NOMO-1 treated with dmso at 0.1 percent for 144 hours (cell line): ENCODE measurements around the gene OR2A42.
"Not testable (repeated sequence)": the region's sequence is repeated elsewhere in the genome, so short reads cannot be mapped to it uniquely, and the experiment has no call there.

ENCODE experiments used
- DNase-seq: peaks from one replicate; lab custom pipeline; 2025; ENCODE audit not compliant: unreplicated experiment; lab: John Stamatoyannopoulos, UW

Gene OR2A42

GRCh38 chr7:144226866-144227265 is 12.5 kb downstream of the OR2A42 start:
- not testable (repeated sequence) for DNase-seq

DNA sequence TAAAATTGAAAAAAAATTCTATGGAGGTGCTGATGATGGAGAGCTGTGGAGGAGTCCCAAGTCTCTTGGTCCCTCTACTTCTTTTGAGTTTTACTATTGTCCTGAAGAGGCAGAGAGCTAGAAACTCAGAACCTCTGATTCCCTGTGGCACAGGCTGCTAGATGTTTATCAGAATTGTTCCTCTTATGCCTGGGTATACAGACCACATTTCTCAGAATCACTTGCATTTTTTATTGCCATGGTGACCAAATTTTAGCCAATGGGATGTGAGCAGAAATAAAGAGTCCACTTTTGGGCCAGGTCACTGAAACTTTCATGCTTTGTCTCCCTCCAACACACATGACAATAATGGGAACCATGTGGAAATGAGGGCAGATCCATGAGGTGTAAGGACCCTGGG is 15.7 kb downstream of the OR2A42 start:
- not testable (repeated sequence) for DNase-seq

DNA sequence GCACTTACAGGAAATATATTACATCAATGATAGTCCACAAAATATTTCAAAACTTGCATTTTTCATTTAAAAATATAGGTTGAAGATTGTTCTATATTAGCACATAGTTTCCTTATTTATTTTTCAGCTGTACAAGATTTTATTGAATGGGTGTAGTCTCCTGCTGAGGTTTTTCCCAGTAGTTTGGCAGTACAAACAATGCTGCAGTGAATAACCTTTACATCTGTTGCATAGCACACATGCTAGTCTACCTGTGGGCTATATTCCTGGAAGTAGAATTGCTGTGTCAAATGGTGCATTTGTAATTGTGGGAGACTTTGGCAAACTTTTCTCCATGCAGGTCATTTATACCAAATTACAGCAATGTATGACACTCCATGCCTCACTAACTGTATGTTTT is 18.9 kb downstream of the OR2A42 start:
- DNase-seq: not testable (repeated sequence)

DNA sequence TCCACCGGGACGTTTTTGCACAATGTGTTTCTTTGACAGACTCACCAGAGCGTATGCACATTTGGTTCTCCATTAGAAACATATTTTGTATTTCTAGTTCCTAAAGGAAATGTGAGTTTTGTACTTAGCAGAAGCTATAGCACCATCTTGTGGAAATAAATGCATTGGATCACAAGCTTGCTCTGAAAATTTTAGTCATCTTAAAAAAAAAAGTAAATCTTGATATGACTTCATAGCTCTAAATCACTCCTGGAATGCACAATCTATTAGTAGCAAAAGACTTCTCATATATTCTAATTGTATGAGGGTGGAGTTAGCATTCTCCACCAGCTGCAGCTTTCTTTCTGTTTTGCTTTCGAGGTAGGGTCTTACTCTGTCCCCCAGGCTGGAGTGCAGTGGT is 20.3 kb downstream of the OR2A42 start:
- not testable (repeated sequence) for DNase-seq

DNA sequence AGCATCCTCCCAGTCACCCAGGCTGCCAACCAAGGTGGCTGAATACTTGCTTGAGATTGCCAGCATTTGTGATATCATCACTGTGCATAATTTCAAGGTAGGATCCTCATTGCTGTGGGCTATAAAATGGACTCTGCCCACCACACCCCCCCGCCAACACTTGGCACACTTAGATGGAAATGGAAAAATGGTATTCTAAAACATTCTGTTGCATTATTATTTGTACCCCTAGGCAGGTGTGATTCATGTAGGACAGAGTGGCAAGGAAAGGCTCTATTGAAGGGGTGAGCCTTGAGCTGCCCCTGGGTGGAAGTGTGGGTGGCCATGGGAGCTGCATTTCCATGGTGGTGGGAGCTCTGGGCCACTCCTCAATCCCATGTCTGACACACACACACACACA is 20.8 kb downstream of the OR2A42 start:
- DNase-seq: not testable (repeated sequence)

DNA sequence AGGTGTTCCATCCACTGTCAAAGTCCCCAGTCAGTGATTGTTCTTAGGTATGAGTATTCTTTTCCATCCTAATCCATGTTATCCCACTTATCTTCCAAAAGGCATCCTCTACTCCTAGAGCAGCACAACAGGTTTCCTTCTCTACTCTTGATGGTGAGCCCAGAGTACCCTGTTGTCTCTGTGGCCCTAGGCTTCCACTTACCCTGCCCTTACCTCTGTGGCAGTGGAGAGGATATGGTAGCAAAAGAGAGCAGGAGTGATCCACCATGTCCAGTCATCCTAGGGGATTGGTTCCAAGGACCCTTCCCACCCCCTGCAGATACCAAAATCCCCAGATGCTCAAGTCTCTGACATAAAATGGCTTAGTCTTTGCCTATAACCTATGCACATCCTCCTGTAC is 22.2 kb downstream of the OR2A42 start:
- not testable (repeated sequence) for DNase-seq

DNA sequence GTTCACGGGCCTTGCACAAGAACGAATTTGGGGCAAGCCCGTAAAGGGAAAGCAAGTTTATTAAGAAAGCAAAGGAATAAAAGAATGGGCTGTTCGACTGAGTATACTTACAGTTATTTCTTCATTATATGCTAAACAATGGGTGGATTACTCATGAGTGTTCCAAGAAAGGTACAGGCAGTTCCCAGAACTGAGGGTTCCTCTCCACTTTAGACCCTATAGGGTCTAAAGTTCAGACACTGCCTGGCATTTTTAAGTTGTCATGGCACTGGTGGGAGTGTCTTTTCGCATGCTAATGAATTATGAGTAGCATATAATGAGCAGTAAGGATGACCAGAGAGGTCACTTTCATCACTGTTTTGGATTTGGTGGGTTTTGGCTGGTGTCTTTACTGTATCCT is 34.1 kb downstream of the OR2A42 start:
- not testable (repeated sequence) for DNase-seq

DNA sequence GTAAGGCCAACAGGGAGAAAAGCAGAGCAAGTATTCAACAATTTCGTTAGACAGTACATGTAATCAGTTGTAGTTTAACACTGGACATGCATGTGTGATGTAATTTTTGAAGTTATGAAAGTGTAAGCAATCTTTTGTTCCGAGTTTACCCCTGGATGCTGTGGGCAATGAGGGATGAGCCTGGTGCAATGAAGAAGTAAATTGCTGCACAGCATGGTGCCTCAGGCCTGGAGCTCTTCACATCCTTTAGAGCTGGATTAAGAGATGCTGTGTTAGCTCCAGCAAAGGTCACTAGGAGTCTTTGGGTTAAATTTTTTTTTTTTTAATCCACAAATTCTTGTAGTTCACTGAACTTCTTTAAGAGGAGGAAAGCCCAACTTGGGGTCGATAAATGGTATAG is 36.3 kb downstream of the OR2A42 start:
- not testable (repeated sequence) for DNase-seq

- DNase-seq: not testable (repeated sequence)
Measured at GRCh38 chr7:144201978-144202377, 37.4 kb downstream of the OR2A42 start.

DNA sequence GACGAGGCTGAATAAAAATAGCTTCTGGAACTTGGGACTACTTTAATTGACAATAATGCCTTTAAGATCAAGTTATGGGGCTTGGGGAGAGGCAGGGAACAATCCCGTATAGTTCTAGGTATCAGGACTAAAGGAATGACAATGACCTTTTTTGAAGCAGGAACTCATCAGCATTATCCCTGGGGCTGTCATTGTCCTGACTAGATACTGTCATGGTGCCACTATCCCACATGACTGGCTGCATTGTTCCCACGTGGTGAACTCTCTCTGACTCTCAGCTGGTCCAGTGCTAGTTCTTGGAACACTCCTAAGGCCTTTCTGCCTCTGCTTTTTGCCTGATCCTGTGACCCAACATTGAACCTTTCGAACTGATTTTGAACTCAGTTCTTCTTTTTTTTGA is 40.5 kb downstream of the OR2A42 start:
- DNase-seq: not testable (repeated sequence)

DNA sequence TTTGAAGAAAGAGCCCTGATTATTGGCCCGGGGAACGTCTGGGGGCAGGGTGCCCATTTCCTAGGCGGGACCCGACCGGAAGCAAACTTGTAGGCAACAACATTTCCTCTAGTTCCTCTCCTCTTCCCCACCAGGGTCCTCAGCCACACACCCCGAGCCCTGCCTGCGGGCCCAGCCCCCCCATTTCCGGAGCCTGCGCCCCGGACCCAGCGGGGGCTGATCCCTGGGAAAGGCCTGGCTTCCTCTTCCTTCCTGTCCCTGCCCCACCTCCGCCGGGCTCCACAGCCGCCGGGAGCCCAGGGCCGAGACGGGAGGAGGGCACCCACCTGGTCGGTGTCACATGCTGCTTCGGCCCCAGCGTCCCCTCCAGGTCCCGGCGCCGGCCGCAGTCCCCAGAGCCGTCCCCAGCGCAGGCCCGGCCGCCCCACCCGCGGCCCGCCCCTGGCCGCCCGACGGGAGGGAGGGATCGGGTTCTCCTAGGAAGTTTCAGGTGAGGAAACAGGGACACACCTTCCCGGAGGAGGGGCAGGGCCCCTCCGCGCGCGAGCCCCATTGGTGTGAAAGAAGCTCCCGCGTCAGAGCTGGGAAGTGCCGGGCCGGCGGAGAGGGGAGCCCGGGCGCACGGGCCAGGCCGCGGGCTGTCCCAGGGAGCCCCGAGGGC is 44.1 kb downstream of the OR2A42 start, which contains the start of gene ARHGEF35:
Gene ARHGEF35, minus strand, starts transcription at position 622 of the 661 bp plus-strand sequence. CDS start 7,450 bp downstream, outside the sequence.
- DNase-seq: not testable (repeated sequence)

DNA sequence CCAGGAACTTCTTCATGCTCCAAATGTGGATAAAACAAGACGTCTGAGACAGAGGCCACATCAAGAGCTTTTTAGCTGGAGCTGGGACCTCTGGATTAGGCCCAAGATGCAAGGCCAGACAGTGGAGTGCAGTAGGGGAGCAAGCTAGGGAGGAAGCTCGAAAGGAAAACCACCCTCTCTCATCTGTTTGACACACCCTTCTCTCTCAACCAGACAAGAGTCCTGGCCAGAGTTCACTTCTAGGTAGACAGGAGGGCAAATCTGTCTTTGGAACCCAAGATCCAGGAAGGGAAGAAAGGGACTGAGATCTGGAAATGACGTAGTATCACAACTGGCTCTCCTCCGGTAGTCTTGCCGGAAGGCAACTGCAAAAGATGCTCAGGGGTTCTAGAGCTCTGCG is 45.0 kb downstream of the OR2A42 start:
- not testable (repeated sequence) for DNase-seq

DNA sequence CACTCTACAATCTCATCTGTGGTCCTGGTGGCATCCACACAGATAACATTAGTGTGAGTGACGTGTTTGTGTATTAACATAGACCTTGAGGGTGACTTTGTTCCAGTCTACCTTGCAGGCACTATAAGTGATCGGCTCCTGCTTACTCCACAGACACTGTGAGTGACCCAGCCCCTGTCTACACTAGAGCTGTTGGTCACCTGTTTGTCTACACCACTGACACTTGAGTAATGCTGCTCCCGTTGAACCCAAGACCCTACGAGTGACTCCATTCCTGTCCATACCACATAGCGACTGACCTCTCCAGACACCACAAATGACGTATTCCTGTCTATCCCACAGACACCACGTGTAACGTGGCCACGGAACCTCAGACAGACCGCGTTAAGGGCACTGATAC is 45.6 kb downstream of the OR2A42 start:
- not testable (repeated sequence) for DNase-seq

DNA sequence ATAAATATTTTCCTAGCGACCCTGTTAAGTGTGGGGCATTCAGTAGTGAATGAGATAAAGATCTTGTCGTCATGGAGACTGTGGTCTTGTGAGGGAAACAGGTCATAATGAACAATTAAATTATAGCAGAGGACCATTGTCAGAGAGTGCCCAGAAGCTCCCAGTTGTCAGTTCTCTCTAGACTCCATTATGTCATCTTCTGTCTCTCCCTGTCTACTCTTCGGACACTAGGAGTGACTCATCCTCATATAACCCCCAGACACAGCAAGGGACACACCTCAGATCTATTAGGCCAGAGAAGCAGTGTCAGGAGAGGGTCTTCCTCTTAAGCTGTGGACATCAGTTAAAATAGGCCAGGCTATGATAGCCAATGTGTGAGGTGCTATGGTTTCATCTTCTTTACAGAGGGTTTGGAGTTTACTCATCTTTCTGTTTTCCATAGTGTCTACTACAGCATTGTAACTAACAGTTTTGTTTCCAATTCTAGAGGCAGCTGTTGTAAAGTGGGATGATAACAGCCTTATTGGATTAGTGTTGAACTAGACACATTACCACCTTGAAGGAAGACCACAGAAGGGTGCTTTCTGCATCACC is 50.7 kb downstream of the OR2A42 start:
- DNase-seq: not testable (repeated sequence)

- not testable (repeated sequence) for DNase-seq
Measured at GRCh38 chr7:144187848-144188247, 51.6 kb downstream of the OR2A42 start.

- DNase-seq: not testable (repeated sequence)
Measured at GRCh38 chr7:144183166-144183565, 56.2 kb downstream of the OR2A42 start, which contains the start of gene CTAGE4. Gene CTAGE4 (plus strand): TSS chr7:144183466. CDS start chr7:144183504, 38 bp downstream.

- not testable (repeated sequence) for DNase-seq
Measured at GRCh38 chr7:144179165-144179479, 60.3 kb downstream of the OR2A42 start.

DNA sequence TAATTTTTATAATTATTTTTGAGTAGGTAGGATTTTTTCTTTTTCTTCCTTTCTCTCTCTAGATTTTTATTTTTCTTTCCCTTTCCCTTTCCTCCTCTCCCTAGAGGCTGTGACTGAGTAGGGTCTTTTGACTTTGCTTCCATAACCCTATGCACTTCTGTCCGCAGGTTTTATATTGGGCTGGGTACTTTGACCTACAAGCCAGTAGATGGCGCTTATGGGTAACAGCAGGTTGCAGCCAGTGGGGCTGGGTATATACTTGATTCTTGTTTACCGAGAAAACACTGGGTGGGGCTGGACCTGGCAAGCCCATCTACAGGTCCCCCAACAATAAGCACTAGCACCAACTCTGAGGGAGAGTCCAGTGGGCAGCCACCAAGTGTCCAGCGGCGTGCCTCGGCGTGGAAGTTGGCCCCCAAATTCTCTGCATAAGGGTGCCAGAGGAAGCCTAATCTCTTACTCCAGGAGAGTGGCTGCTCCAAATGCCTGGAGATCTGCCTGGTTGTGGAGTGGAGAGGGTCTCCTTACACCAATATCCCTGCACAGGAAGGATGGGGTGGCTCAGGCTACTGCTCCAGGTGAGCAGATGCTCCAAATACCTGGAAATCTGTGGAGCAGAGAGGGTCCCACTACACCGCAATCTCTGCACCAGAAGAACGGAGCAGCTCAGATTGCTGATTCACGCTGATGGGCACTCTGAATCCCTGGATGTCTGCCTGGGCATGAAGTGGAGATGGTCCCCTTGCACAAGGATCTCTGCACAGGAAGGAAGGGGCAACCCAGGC is 60.8 kb downstream of the OR2A42 start:
- not testable (repeated sequence) for DNase-seq
